ENCODE data around the gene TMEM183A. TPM values are rescaled to one million over a fixed set of nuclear protein-coding genes. Genes with fewer than 3 reads are reported as not detected.

TMEM183A gene
- total and polyA plus RNA-seq, 2 of the 4 experiments (the other 2 are of a cell fraction), result 56.8 to 63.1 TPM

GRCh38 chr1:203009185-203009584 lies 2.0 kb downstream of the TMEM183A start:
- intact Hi-C loops (cut with micrococcal nuclease), result no loop called here
- POLR2A ChIA-PET (ENCODE audit: unreplicated experiment), result no interaction called here

More at GRCh38 chr1:203009185-203009584, 2.0 kb downstream of the TMEM183A start:
- Histone ChIP-seq H2AK9ac (replicated peaks; ENCODE audit: low read depth, low read length, poor library complexity) (no peak overlapping the region), H2BK20ac (ENCODE audit: low read depth, low read length) (no peak overlapping the region), H3K9ac (ENCODE audit: low read depth, low read length) (no peak overlapping the region), H4K91ac (ENCODE audit: insufficient read depth, low read depth, low read length) (no peak overlapping the region), H3K27me3 (ENCODE audit: control insufficient read depth, insufficient read depth, low read length) (no peaks in the 10 kb centered on the region), H3K4me3 (ENCODE audit: insufficient read depth, low read depth, low read length) (no peak overlapping the region), H3K36me3 (ENCODE audit: control insufficient read depth, insufficient read depth, low read length) (peaks cover 11% of the 10 kb centered on the region), H3K9me3 (ENCODE audit: control insufficient read depth, insufficient read depth, low read length) (no peaks in the 10 kb centered on the region), H3K56ac (ENCODE audit: extremely low read depth, insufficient read depth, low read length) (no peak overlapping the region), H4K8ac (ENCODE audit: low read depth in 2 of 2, low read length in 2 of 2) (no peak overlapping the region), H2AFZ (replicated peaks; ENCODE audit: low read length, poor library complexity) (no peak overlapping the region), H2BK120ac (ENCODE audit: low read depth, low read length) (no peak overlapping the region), H3K23ac (ENCODE audit: low read depth, low read length) (no peak overlapping the region), H3K14ac (replicated peaks; ENCODE audit: low read depth, low read length) (no peak overlapping the region), H2AK5ac (ENCODE audit: low read depth, low read length) (no peak overlapping the region), H3K4ac (ENCODE audit: low read depth, low read length) (no peak overlapping the region), H3K27ac (ENCODE audit: insufficient read depth, low read length) (no peak overlapping the region), H2BK5ac (ENCODE audit: low read depth, low read length, poor library complexity, severe bottlenecking) (no peak overlapping the region), H4K5ac (ENCODE audit: low read depth, low read length) (no peak overlapping the region), H3K9me1 (ENCODE audit: insufficient read depth, low read length) (no peaks in the 10 kb centered on the region), H2BK15ac (ENCODE audit: low read depth, low read length) (no peak overlapping the region), H3K79me1 (ENCODE audit: low read depth in 1 of 2, low read length in 2 of 2) (peaks cover 5 to 33% of the 10 kb centered on the region in 2 experiments; a peak in 3 of 4 replicates), H3K18ac (ENCODE audit: low read depth, low read length) (no peak overlapping the region), H3K4me2 (ENCODE audit: low read depth, low read length) (no peak overlapping the region), H4K20me1 (ENCODE audit: insufficient read depth, low read length) (peaks cover 13% of the 10 kb centered on the region), H3K4me1 (ENCODE audit: control insufficient read depth, insufficient read depth, low read length) (no peaks in the 10 kb centered on the region)
- CTCF ChIA-PET, result no interaction called here
- no peak for TF ChIP-seq CEBPB (IDR thresholded peaks at IDR 0.05; ENCODE audit: low read depth, low read length)
- 0 out of 2 replicates have a peak, but pooled peaks have one; percentile 8 for TF ChIP-seq BHLHE40 (IDR thresholded peaks at IDR 0.05; ENCODE audit: low read depth, low read length)
- TF ChIP-seq ELK1 (IDR thresholded peaks at IDR 0.05; ENCODE audit: borderline replicate concordance, low read depth, low read length), result no peak
- TF ChIP-seq MAFK (IDR thresholded peaks at IDR 0.05; ENCODE audit: low read depth, low read length), result no peak
- in situ Hi-C loops (cut with MboI; ENCODE audit: low sequenced_read_pairs) (no loop called here), dilution Hi-C loops (cut with HindIII; ENCODE audit: low sequenced_read_pairs, unreplicated experiment) (no loop called here)
- peak; percentile 61 for DNase-seq
- no TSS peak for BruUV-seq (replicated peaks)
- no CpG with 5 or more reads among the region's 3 CpGs for WGBS, 2 experiments (ENCODE audit: extremely low coverage in 2 of 2, insufficient read length in 1 of 2)
- no peak for ATAC-seq (ENCODE audit: low read depth)
